Suprapubic skin (tissue), 4 donors: ENCODE measurements around the gene EFHD2.

ENCODE experiments used
- EP300 ChIP-seq: sonication (generic); formaldehyde crosslinking; IDR thresholded peaks from one replicate; pipeline ENCODE4 v1.6.1; 2017; ENCODE audit warnings: antibody characterized with exemption
- POLR2A ChIP-seq, 2 donors: fragments of 450-650 bp; IDR thresholded peaks; one replicate each; pipeline ENCODE4 v1.6.1; 2017; ENCODE audit warnings: antibody characterized with exemption in 2 of 2, mild to moderate bottlenecking in 2 of 2, moderate library complexity in 2 of 2
- POLR2AphosphoS5 ChIP-seq, 3 donors: sonication (generic); formaldehyde crosslinking; IDR thresholded peaks; one replicate each; pipeline ENCODE4 v1.6.1; 2017; ENCODE audit warnings: antibody characterized with exemption in 3 of 3
- TF ChIP-seq, protein P1 (sequence below), 2 donors: fragments of 200-600 bp in 1 of 2; fragments of 450-650 bp in 1 of 2; sonication (generic) in 1 of 2; IDR thresholded peaks; one replicate each; pipeline ENCODE4 v1.5.1; 2016 to 2019; ENCODE audit warnings: antibody characterized with exemption in 2 of 2, mild to moderate bottlenecking in 1 of 2, moderate library complexity in 1 of 2

- TF ChIP-seq POLR2A (IDR thresholded peaks at IDR 0.05) (no peak), POLR2AphosphoS5 (IDR thresholded peaks at IDR 0.05) (no peak), EP300 (no peak)
- TF ChIP-seq, protein P1, sequence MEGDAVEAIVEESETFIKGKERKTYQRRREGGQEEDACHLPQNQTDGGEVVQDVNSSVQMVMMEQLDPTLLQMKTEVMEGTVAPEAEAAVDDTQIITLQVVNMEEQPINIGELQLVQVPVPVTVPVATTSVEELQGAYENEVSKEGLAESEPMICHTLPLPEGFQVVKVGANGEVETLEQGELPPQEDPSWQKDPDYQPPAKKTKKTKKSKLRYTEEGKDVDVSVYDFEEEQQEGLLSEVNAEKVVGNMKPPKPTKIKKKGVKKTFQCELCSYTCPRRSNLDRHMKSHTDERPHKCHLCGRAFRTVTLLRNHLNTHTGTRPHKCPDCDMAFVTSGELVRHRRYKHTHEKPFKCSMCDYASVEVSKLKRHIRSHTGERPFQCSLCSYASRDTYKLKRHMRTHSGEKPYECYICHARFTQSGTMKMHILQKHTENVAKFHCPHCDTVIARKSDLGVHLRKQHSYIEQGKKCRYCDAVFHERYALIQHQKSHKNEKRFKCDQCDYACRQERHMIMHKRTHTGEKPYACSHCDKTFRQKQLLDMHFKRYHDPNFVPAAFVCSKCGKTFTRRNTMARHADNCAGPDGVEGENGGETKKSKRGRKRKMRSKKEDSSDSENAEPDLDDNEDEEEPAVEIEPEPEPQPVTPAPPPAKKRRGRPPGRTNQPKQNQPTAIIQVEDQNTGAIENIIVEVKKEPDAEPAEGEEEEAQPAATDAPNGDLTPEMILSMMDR (IDR thresholded peaks at IDR 0.05): no peak
Measured at GRCh38 chr1:15425958-15426357, 16.3 kb downstream of the EFHD2 start.
